ENCODE results near the gene SOX3.

DNA sequence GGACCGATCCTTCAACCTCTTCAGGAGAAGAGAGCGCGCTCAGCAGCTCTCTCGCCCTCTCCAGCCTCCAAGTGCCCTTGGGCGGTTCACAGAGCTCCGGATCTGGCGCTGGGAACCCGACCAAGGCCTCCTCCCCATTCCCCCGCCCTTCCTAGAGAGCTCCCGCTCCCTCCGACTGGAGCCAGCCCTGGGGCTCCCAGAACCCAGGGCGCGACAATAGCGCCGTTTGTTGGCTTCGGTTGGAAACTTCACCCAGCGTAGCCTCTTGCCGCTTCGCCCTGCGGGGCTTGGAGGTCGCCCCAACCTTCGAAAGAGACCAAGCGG, 3.1 kb upstream of the SOX3 start:
- TF ChIP-seq, protein P1, sequence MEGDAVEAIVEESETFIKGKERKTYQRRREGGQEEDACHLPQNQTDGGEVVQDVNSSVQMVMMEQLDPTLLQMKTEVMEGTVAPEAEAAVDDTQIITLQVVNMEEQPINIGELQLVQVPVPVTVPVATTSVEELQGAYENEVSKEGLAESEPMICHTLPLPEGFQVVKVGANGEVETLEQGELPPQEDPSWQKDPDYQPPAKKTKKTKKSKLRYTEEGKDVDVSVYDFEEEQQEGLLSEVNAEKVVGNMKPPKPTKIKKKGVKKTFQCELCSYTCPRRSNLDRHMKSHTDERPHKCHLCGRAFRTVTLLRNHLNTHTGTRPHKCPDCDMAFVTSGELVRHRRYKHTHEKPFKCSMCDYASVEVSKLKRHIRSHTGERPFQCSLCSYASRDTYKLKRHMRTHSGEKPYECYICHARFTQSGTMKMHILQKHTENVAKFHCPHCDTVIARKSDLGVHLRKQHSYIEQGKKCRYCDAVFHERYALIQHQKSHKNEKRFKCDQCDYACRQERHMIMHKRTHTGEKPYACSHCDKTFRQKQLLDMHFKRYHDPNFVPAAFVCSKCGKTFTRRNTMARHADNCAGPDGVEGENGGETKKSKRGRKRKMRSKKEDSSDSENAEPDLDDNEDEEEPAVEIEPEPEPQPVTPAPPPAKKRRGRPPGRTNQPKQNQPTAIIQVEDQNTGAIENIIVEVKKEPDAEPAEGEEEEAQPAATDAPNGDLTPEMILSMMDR (IDR thresholded peaks at IDR 0.05) = peak; percentile 67
- TF ChIP-seq EZH2 (IDR thresholded peaks at IDR 0.05) = no peak
